IPS DF 4.7 (cell line): Measurements from ENCODE around the gene BCAN.
"Not testable (repeated sequence)": the region's sequence is repeated elsewhere in the genome, so short reads cannot be mapped to it uniquely, and the experiment has no call there.

Experiments
- DNase-seq: peaks from one replicate; pipeline ENCODE4 v3.0.0-alpha.2; 2013; ENCODE audit warnings: low spot score; ENCODE audit errors: extremely low read depth

Gene BCAN

DNA sequence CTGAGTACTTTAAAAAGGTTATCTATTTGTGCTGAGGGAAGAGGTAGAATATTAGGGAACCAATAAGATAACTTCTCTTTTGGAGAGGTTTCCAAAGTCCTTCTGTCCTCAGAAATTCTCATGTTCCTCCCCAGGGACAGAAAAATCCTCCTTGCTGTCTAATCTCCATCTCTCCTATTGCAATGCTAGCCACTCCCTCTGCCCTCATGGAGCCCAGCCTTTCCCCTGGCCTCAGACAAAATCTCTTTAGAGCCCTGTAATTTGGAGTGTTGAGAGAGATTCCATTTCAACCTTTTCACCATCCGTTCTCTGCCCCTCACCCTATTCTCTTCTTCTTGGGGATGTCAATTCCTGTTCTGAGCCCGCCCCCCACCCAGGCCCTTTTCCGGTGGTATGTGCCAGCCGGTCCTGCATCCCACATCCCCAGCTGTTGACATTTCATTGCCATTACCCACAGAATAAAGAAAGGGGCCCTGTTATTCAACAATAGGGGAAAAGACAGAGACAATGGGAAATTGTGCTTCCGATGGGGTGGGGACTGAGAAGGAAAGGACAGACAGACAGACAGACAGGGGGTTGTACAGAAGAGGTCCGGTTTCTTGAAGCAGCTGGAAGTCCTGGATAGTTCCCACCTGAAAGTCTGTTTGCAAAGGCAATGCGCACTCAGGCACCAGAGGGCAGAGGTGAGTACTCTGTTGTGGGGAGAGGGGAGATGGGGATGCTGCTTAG is 22.9 kb upstream of the BCAN start, which contains the start of gene HAPLN2:
Gene HAPLN2 (plus strand): TSS at position 563 of the 729 bp plus-strand sequence. CDS start 4,076 bp downstream, outside the sequence.
- no peak for DNase-seq

DNA sequence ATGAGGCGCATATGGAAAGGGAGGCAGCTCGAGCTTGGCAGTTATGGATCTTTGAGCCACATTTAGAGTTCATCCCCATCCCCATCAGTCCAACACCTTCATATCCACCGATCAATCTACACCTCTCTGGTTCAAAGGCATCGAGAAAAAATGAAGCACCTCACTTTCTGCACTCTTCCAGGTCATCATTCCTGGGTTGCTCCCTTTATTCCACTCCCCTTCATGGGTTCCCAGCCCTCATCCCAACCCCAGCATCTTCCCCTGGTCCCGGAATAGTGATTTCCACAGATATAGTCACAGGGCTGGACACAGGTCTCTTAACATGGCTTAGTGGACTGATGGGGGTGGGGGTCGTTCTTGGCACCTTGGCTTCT is 22.3 kb upstream of the BCAN start:
- DNase-seq = no peak

DNA sequence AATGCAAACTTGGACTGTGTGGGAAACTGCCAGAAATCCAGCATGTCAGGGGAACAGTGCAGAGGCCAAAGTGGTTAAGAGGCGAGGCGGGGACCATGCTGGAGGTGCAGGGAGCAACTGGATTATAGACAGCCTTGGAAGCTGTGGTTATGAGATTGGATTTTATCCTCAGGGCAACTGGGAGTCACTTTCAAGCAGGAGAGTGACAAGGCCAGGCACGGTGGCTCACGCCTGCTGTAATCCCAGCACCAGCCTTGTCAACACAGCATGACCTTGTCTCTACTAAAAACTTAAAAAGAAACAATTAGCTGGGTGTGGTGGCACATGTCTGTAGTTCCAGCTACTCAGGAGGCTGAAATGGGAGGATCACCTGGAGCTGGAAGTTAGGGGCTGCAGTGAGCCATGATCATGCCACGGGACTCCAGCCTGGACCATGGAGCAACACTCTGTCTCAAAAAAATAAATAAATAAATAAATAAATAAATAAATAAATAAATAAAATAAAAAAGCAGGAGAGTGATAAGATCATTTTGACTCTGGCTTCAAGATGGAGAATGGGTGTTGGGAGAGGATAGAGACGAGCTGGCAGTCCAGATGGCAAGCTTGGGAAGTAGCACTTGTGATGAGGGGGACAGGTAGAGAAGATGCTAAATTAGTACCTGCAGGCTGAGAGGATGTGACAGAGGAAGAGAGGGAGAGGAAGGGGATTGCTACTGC is 19.2 kb upstream of the BCAN start:
- no peak for DNase-seq

DNA sequence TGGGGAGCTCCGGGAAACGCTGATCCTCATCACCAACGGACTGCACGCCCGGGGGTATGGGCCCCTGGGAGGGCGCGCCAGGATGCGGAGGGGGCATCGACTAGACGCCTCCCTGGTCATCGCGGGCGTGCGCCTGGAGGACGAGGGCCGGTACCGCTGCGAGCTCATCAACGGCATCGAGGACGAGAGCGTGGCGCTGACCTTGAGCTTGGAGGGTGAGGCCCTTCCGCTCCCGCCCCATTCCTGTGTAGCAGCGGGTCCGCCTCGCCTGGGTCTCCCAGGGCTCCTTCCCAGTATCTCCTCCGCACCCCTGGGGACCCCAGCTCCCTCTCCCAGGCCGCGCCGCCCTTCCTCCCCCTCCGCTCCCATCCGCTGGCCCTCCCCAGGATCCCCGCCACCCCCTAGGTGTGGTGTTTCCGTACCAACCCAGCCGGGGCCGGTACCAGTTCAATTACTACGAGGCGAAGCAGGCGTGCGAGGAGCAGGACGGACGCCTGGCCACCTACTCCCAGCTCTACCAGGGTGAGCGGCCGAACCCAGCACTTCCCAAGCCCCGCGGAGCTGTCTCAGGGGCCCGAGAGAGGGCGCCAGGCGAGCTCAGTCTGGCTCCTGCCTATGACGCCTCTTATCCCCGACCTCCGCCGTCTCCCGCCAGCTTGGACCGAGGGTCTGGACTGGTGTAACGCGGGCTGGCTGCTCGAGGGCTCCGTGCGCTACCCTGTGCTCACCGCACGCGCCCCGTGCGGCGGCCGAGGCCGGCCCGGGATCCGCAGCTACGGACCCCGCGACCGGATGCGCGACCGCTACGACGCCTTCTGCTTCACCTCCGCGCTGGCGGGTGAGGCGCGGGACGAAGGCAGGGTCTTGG is 17.7 kb upstream of the BCAN start:
- no peak for DNase-seq

DNA sequence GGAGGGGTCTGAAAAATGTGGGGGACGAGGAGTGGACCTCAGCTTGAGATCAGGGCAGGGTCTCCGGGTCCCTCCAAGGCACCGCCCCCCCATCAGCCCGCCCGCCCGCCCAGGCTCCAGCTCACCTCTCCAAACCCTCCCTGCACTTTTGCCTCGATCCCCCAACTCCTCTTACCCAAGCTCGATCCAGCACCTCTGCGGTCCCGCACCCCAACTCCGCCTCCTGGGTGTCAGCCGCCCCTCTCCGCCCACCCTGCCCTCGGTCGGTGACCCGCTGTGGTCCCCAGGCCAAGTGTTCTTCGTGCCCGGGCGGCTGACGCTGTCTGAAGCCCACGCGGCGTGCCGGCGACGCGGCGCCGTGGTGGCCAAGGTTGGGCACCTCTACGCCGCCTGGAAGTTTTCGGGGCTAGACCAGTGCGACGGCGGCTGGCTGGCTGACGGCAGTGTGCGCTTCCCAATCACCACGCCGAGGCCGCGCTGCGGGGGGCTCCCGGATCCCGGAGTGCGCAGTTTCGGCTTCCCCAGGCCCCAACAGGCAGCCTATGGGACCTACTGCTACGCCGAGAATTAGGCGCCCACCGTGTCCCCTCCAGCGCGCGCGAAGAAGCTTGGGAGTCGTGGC is 17.0 kb upstream of the BCAN start:
- no peak for DNase-seq

DNA sequence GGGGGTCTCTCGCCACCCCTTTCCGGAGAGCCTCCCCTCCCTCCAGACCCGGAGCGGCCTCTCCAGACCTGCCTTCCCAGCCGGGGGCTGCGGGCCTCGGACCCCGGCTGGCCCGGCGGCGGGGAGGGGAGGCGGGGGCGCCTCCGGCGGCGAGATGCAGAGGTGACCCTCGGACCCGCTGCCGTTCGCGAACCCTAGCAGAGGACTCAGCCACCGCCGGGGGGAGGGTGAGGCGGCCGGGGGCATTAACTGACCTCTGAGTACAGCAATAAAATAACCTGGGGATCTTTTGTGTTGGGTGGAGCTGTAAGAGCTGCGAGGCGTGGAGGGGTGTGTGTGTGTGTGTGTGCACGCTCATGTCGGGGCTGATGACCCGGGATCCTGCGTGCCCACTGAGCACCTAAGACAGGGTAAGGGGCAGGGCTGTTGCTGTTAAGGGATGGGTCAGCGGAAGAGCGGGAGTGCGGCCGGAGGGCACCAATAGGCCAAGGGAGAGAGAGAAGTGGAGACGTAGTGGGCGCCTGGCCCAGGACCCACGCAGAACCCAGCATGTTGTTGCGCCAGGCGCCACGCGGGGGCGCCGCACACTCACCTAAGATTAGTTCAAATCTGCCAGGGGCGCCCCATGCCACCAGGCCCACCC is 16.4 kb upstream of the BCAN start:
- DNase-seq = no peak

DNA sequence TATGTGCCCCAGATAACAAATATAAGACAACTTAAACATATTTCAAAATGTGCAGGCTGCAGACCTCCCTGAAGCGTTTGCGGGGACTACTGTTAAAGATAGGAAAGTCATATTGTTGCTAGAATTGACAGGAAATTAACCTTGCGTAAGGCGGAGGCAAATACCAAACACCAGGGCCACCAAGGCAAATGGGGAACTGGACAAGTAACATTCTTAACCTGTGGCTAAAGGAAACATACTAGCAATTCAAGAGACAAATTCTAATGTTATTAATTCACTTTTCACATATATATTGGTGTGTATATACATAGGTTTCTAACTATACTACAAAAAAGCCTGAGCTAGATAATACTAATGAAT is 15.9 kb upstream of the BCAN start:
- DNase-seq = no peak

DNA sequence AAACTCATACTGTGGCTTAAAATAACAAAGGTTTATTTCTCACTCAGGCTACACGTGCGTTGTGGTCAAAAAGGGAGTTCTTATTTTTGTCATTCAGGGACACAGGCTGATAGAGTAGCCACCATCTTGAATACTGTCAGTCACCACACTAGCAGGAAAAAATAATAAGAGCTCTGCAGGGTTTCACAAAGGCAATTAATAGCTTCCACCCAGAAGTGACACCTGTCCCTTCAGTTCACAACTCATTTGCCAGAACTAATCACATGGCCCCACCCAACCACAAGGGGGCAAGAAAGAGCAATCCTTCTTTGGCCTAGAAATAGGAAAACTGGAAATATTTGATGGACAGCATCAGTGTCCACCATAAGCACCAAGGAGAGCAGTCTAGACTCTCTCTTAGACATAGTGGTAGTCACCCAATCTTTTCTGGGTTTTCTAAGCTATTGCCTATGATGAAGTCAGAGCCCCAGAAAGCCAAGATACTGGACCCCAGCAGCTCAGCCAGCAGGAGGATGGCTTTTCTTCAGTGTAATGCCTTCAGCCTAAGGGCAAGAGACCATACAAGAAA is 14.5 kb upstream of the BCAN start:
- DNase-seq = no peak

DNA sequence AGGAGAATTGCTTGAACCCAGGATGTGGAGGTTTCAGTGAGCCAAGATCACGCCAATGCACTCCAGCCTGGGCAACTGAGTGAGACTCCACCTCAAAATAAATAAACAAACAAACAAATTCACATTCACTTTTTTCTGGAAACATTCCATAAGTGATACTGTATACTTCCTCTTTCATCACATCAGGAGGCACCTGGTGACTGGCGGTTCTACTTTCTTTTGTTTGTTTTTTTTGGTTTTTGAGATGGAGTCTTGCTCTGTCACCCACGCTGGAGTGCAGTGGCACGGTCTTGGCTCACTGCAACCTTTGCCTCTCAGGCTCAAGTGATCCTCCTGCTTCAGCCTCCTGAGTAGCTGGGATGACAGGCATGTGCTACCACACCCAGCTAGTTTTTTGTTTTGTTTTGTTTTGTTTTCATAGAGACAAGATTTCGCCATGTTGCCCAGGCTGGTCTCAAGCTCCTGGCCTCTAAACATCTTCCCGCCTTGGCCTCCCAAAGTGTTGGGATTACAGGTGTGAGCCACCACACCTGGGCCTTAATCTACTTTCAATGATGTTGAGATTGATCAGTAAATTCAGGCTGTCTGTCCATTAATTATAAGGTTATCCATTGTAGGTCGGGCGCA is 12.0 kb upstream of the BCAN start:
- DNase-seq = no peak

DNA sequence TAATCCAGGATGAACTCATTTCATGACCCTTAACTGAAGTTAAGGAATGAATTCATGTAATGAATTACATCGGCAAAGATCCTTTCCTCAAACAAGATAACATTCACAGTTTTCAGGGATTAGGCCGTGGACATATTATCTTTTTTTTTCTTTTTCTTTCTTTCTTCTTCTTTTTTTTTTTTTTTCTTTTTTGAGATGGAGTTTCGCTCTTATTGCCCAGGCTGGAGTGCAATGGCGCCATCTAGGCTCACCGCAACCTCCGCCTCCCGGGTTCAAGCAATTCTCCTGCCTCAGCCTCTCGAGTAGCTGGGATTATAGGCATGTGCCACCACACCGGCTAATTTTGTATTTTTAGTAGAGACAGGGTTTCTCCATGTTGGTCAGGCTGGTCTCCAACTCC is 10.8 kb upstream of the BCAN start:
- DNase-seq = not testable (repeated sequence)

DNA sequence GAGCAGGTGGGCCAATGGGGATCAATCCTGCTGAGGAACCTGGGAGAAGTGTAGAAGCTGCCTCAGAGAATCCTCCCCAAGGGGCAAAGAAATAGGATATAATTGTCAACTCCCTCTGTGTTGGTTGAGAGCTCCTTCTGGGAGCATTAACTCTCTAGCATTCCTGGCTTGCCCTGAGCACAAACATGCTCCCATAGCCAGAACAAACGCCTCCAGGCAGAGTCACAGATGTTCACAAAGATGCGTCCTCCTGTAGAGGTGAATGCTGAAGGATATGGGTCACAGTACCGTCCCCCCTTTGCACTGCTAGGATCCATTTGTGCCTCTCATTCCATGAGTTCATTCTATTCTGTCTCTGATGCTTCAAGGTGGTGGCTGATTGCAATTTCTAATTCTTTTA is 9.6 kb upstream of the BCAN start:
- DNase-seq = no peak

DNA sequence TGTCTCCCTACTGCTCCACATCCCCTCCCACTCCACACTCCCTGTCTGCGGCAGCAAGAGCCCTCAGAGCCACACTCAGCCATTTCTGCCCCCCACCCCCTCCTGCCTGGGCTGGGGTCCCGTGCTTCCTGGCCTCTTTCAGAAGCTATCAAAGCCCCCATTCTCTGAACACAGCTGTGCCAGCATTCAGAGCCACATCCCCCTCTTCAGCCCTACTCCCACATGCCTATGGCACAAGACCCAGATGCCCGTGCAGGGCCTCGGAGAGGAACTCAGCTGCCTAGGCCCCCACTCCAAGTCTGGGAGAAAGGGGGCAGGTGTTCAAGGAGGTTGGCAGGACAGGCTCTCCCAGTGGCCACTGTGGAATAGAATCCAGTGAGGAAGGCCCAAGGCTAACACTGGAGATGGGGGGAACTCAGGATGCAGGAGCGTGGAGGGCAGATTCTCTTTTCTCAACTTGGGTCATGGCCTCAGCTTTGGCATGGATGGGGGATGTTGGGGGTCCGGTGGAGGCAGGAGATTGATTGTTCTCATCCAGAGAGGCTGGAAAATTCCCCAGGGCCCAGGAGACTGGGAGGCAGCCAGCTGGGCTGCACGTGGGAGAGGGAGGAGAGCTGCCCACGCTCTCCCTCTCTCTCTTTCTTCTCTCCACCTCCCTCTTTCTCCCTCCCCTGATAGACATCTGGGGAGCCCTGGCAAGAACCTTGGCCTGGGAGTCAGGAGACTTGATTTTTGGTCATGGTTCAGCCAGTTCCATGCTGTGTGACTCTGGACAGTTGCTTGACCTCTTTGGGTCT is 3.5 kb upstream of the BCAN start:
- DNase-seq = no peak

DNA sequence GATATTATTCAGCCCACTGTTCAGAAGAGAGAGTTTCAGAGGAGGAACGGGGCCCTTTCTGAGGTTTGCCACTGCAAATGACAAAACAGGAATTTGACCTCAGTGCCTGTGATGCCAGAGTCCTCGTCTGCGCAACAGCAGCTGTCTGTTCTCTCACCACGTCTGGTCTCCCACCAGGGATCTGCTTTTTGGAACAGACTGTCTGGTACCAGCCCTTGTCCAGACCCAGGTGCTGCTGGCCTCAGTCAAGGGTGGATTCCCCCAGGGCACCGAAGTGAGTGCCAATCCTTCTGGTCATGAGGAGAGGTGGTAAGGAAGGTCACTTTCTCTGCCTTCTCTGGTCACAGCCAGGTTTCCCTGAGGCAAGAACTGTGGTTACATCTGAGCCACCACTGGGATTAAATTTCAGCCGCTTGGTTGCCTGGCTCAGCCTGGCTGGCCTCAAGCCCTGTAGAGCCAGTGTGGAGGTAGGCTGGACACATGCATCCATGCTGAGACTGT is 2.3 kb upstream of the BCAN start:
- DNase-seq = no peak

DNA sequence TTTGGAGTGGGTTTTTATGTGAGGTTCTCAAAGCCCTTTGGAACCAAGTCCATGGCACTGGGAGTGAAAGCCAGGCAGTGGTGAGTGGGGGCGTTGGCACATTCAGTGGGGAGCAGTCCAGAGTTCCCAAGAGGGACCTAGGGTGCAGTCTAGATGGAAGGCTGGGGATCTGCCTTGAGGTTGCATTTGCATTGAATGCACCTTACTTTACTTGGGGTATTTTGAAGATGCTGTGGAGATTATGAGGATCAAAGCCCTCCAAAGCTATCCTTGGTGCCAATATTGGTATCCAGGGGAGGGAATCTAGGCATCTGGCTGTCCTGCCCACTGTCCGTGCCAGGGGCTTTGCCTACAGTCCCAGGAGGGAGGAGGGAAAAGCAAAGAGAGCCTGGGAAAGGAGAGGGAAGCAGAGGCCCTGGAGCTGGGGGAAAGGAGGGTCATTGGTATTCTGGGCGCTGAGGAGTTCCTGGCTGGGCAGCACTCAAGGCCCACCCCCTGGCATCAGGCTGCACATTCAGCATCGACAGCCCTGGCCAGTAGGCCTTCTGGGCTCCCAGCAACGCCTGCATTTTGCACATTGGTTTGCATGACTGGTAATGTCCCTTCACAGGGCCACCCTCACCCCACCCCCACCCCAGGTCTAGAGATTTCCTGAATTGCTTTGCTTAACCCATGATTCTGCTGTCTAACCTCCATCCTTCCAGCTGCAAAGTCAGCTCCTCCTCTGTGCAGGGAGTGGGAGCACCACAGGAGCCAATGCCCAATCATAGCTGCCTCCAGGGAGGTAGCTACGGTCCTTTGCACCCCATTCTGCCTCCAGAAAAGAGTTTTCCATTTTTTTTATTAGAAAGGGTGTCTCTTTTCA is 843 bp upstream of the BCAN start:
- no peak for DNase-seq

DNA sequence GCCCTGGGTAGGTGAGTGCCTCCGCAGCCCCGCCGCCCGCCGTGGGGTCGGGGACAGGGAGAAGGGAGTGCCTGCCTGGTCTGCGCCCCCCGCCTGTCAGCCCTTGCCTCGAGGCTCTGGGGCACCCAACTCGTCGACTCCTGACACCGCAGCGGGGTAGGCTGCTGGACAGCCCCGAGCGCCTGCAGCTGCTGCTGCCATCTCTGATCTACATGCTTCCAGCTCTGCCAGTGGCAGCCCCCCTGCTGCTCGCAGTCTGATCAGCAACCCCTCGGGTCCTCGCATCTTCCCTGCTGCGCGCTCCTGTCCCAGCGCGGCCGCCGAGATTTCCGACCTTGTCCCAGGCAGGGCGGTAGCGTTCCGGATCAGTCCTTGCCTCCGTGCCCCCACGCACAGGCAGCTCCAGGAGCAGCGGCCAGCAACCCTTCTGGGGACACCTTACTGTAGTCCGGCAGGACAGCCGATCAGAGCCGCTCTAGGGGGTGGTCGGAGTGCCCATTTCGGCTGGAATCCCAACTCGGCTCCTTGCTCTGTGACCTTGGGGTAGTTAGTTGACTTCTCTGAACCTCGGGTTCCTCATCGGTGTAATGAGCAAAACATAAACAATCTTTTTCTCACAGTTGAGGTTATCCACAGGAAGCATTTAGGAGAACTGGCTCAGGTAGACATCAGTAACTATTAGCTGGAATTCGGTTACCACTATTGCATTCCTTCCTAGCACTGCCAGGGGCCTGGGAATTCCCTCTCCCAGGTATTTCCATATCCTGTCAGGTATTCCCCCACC is 540 bp downstream of the BCAN start:
- no peak for DNase-seq

DNA sequence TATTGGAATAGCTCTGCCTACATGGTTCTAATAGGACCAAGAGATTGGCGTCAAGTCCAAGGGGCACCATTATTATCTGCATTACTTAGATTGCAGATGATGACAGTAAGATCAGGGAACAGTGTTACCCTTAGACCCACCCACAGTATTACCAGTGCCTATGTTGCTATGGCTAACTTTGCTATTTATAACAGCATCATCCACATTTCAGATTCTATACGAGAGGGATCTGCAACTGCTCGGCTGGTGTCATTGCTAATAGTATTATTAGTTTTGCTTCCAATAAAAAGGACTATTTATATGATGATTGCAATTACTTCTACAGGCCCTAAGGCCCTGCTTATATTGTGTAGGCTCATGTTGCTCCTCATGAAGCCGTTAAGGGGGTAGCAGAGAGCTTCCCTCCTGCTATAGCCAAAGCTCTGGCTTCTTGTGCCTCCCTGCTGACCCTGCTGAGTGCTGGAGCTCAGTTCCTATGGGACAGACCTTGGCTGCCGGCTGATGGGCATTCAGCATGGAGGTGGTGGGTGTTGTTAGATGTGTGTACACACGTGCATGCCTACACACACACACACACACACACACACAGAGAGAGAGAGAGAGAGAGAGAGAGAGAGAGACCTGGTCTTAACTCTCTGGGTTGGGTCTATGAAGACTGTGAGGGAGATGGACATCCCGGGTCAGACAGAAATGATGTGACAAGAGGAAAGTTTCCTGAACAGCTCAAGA is 1.3 kb downstream of the BCAN start:
- DNase-seq = no peak

DNA sequence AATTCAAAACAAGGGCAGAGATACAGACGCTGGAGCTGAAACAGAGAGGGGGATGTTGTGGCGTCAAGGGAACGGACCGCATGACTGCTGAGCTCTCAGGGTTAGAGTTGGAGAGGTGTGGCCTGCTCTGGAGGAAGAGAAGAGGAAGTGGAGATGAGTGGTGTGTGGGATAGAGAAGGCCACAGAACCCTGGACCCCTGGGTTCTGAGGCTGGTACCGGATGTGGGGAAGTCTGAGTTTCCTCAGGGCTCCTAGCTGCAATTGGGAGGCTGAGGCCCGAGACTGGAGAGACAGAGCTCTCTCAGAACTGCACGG is 1.8 kb downstream of the BCAN start:
- DNase-seq = no peak
